ENCODE data around the gene ZNF277. TPM values are rescaled to one million over a fixed set of nuclear protein-coding genes. Genes with fewer than 3 reads are reported as not detected.

ZNF277 gene
- total RNA-seq, 3 donors from 2014 or later, result 30.8 to 38.3 (median 34.2) TPM

- Histone ChIP-seq H3K27me3 (no peaks in the 10 kb centered on the region), H3K4me3 (no peak overlapping the region), H3K4me1 (no peaks in the 10 kb centered on the region), H3K9me3 (no peaks in the 10 kb centered on the region), H3K36me3 (no peaks in the 10 kb centered on the region), H3K27ac (no peak overlapping the region)
- intact Hi-C loops (cut with DNase I; ENCODE audit: low total_unique reads), result no loop called here
- DNase-seq (ENCODE audit: low spot score in 2 of 2), result no peak
- no peak for TF ChIP-seq CTCF (IDR thresholded peaks at IDR 0.05)
- no peak for TF ChIP-seq POLR2AphosphoS5 (IDR thresholded peaks at IDR 0.05)
- no peak for TF ChIP-seq POLR2A (IDR thresholded peaks at IDR 0.05)
Measured at GRCh38 chr7:112252141-112252540, 45.6 kb downstream of the ZNF277 start.

GRCh38 chr7:112252691-112253090 is 46.2 kb downstream of the ZNF277 start:
- Histone ChIP-seq H3K9me3 (no peaks in the 10 kb centered on the region), H3K36me3 (no peaks in the 10 kb centered on the region), H3K27ac (no peak overlapping the region), H3K27me3 (no peaks in the 10 kb centered on the region), H3K4me3 (no peak overlapping the region), H3K4me1 (no peaks in the 10 kb centered on the region)
- TF ChIP-seq POLR2A (IDR thresholded peaks at IDR 0.05), result no peak
- TF ChIP-seq POLR2AphosphoS5 (IDR thresholded peaks at IDR 0.05), result no peak
- no peak for TF ChIP-seq CTCF (IDR thresholded peaks at IDR 0.05)
- intact Hi-C loops (cut with DNase I; ENCODE audit: low total_unique reads), result no loop called here
- DNase-seq (ENCODE audit: low spot score in 2 of 2), result no peak

GRCh38 chr7:112254156-112254555 is 47.7 kb downstream of the ZNF277 start:
- intact Hi-C loops (cut with DNase I; ENCODE audit: low total_unique reads), result no loop called here
- no peak for DNase-seq (ENCODE audit: low spot score in 2 of 2)
- no peaks in the 10 kb centered on the region for H3K36me3 ChIP-seq
- no peak overlapping the region for H3K4me3 ChIP-seq
- no peaks in the 10 kb centered on the region for H3K9me3 ChIP-seq
- H3K27ac ChIP-seq, result no peak overlapping the region
- H3K27me3 ChIP-seq, result no peaks in the 10 kb centered on the region
- H3K4me1 ChIP-seq, result no peaks in the 10 kb centered on the region
- no peak for TF ChIP-seq POLR2A (IDR thresholded peaks at IDR 0.05)
- TF ChIP-seq POLR2AphosphoS5 (IDR thresholded peaks at IDR 0.05), result no peak
- TF ChIP-seq CTCF (IDR thresholded peaks at IDR 0.05), result no peak

- DNase-seq (ENCODE audit: low spot score in 2 of 2), result no peak
- H3K4me3 ChIP-seq, result no peak overlapping the region
- intact Hi-C loops (cut with DNase I; ENCODE audit: low total_unique reads), result no loop called here
- TF ChIP-seq POLR2AphosphoS5 (IDR thresholded peaks at IDR 0.05) (no peak), POLR2A (IDR thresholded peaks at IDR 0.05) (no peak), CTCF (IDR thresholded peaks at IDR 0.05) (no peak)
- H3K27ac ChIP-seq, result no peak overlapping the region
- no peaks in the 10 kb centered on the region for H3K27me3 ChIP-seq
- no peaks in the 10 kb centered on the region for H3K4me1 ChIP-seq
- no peaks in the 10 kb centered on the region for H3K36me3 ChIP-seq
- H3K9me3 ChIP-seq, result no peaks in the 10 kb centered on the region
Measured at GRCh38 chr7:112254709-112255387, 48.4 kb downstream of the ZNF277 start.

GRCh38 chr7:112255388-112255720 is 48.9 kb downstream of the ZNF277 start:
- TF ChIP-seq POLR2AphosphoS5 (IDR thresholded peaks at IDR 0.05) (no peak), CTCF (IDR thresholded peaks at IDR 0.05) (no peak), POLR2A (IDR thresholded peaks at IDR 0.05) (no peak)
- Histone ChIP-seq H3K27ac (no peak overlapping the region), H3K4me1 (no peaks in the 10 kb centered on the region)

More at GRCh38 chr7:112255388-112255720, 48.9 kb downstream of the ZNF277 start:
- intact Hi-C loops (cut with DNase I; ENCODE audit: low total_unique reads), result no loop called here
- H3K9me3 ChIP-seq, result no peaks in the 10 kb centered on the region
- no peaks in the 10 kb centered on the region for H3K27me3 ChIP-seq
- H3K36me3 ChIP-seq, result no peaks in the 10 kb centered on the region
- H3K4me3 ChIP-seq, result no peak overlapping the region
- no peak for DNase-seq (ENCODE audit: low spot score in 2 of 2)
